GM18508 (cell line): ENCODE results near the gene TMEM91.

Experiments used
- ATAC-seq: cut with Tn5 transposase; IDR thresholded peaks from one replicate; pipeline ENCODE4 v1.9.1; 2021; ENCODE audit warnings: moderate number of reproducible peaks; ENCODE audit not compliant: insufficient read depth, unreplicated experiment

The TMEM91 gene

DNA sequence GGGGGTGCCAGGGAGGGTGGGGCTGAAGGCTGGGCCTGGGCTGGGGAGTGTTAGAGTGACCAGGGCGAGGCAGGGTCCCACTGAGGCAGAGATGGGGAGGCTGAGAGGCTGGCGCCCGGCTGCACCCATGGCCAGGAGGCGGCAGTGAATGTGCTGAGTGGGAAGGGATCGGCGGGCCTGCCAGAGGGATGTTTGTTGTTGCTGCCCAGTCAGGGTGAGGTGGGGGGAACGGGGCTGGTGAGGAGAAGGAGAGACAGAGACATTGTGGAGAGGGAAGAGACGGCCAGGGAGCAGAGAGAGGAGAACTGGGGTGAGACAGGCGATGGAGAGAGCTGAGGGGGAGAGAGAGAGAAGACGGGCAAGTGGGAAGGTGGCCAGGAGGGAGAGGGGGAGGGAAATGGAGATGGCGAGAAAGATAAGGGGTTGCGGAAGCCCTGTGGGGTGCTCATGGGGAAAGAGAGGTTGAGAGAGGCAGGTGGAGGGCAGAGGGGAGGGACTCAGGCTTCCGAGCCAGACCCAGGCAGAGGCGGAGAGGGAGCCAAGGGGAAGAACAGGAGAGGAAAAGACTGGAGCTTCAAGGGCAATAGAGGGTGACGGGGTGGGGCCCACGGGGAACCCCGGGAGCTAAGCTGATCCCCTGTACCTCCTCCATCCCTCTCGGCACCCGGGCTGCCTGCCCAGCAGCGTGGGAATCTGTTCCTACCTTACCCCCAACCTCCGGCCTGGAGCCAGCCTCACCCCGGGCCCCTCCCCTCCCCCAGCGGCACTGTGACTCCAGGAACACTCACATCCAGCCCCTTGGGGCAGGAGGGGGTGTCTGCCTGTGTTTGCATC lies 51.5 kb downstream of the TMEM91 start:
- ATAC-seq, result no peak

DNA sequence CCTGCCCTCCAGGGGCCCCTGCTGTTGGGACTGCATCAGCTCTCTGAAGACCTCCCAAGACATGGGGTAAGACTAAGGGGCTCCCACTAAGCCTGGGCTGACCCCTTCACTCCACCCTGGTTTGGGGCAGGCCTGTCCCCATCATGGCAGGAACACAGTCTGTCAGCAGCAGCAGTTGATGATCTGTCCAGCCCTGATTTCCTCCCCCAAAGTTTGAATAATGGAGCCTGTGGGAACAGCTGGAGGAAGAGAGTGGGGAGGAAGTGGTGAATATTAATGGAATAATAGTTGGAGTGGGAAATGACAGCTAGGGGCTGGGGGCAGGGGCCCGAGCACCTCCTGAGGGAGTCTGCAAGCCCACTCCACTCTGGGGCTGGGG lies 52.1 kb downstream of the TMEM91 start:
- no peak for ATAC-seq

DNA sequence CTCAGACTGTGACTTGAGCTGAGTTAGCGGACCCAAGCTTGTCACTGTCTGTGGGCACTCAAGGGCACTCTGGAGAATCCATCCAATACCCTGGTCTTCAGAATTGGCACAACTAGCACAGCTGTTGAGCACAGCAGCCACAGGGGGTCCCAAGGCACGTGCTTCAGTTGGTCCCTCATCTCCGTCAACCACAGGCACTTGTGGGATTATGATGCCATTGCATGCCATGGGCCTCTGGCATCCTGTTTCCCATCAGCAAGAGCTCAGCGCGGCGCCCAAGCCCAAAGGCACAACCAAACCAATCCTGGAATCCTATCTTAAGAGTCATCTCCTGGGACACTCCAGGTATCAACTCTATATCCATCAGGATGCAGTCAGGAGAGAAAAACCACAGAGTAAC lies 54.6 kb downstream of the TMEM91 start:
- ATAC-seq, result no peak

DNA sequence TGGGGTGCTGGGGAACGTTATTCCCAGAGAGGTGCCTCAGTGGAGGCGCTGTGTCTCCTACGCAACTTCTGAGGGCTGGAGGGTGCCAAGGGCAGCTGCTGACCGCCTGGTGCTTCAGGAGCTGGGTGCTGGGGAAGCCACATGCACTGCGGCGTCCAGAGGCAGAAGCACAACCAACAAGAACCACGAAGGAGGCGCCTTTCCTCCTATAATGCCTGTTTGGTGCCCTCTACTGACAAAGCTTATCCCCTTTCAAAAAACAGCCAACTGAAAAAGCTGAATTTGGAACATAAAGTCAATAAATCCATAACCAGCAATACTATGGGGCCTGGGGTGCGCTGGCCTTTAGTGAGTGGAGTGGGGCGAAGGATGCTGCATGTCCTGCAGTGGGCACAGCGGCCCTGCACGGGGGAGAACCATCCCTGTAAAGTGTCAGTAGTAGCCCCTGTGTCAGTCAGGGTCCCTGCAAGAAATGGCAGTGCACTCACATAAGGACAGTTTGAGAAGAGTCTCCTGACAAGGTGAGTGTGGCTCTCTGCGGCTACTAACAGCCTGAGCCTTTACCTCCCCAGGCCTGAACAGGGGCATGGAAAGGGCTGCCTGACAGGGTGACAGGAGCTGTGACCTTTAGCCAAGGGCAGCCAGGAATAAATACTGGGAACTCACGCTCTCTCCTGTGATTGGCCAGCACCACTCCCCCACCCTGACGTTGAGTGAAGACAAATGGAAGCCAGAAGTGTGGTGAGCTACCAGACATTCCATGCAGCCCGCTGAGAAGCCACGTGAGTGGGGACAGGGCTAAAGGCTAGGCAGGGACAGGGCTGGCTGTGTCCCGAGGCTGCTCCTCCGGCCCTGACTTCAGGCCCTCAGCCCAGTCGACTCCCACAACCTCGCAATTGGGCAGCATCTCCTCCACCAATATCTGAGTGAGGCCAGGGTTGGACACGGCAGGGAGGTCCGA lies 55.4 kb downstream of the TMEM91 start:
- no peak for ATAC-seq

DNA sequence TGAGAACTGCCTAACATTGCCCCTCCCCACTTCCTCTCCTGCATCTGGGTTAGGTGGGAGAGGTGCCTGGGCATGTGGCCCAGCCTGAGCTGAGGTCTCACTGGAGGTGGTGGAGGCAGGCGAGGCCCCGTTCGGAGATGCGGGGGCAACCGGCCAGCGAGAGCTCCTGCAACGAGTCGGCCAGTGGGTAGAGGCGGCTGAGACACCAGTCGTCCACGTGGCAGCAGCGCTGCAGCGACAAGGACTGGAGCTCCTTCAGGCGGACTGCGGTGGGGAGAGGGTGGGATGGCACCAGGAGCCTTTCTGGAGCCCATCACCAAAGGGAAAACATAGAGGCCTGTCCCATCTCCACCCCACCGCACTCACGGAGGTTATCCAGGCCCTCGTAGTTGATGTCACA lies 56.8 kb downstream of the TMEM91 start:
- ATAC-seq, result no peak
